H9 (cell line): ENCODE measurements around the gene ARHGAP22. TPM values are rescaled to one million over a fixed set of nuclear protein-coding genes. Genes with fewer than 3 reads are reported as not detected.

Source experiments
- DNase-seq: peaks from one replicate; pipeline ENCODE4 v3.0.0-alpha.2; 2017
- H2AFZ ChIP-seq: one replicate; pipeline ENCODE4 v1.6.1; 2013; ENCODE audit warnings: mild to moderate bottlenecking, low read length, control low read depth, moderate library complexity
- H2AK5ac ChIP-seq: 2 replicates; pipeline ENCODE4 v1.6.1; 2013; ENCODE audit warnings: low read length, control low read depth, mixed read lengths; ENCODE audit not compliant: insufficient read length
- H2BK120ac ChIP-seq: one replicate; pipeline ENCODE4 v1.6.1; 2013; ENCODE audit warnings: low read depth, mild to moderate bottlenecking, low read length, control low read depth, inconsistent platforms; ENCODE audit not compliant: poor library complexity, severe bottlenecking
- H2BK12ac ChIP-seq: 2 replicates; pipeline ENCODE4 v1.6.1; 2013; ENCODE audit warnings: low read length, control low read depth, mixed read lengths, low read depth; ENCODE audit not compliant: insufficient read length
- H2BK15ac ChIP-seq: 2 replicates; pipeline ENCODE4 v1.6.1; 2013; ENCODE audit warnings: low read depth, low read length, control low read depth
- H2BK20ac ChIP-seq: one replicate; pipeline ENCODE4 v1.6.1; 2013; ENCODE audit warnings: low read depth, mild to moderate bottlenecking, low read length, control low read depth, inconsistent platforms; ENCODE audit not compliant: poor library complexity, severe bottlenecking
- H2BK5ac ChIP-seq: 2 replicates; pipeline ENCODE4 v1.6.1; 2013; ENCODE audit warnings: low read length, control low read depth, mixed read lengths; ENCODE audit not compliant: insufficient read length
- H3K14ac ChIP-seq: 2 replicates; pipeline ENCODE4 v1.6.1; 2013; ENCODE audit warnings: low read length, control low read depth; ENCODE audit not compliant: insufficient read depth
- H3K18ac ChIP-seq: 2 replicates; pipeline ENCODE4 v1.6.1; 2013; ENCODE audit warnings: low read depth, mild to moderate bottlenecking, mixed read lengths, low read length, control low read depth; ENCODE audit not compliant: insufficient read length
- H3K23ac ChIP-seq: 2 replicates; pipeline ENCODE4 v1.6.1; 2013; ENCODE audit warnings: low read length, control low read depth, mixed read lengths, low read depth; ENCODE audit not compliant: insufficient read length
- H3K23me2 ChIP-seq: 2 replicates; pipeline ENCODE4 v1.6.1; 2013; ENCODE audit warnings: low read depth, mild to moderate bottlenecking, mixed read lengths, low read length, control low read depth; ENCODE audit not compliant: insufficient read length, poor library complexity, severe bottlenecking
- H3K27ac ChIP-seq: 2 replicates; pipeline ENCODE4 v1.5.1; 2013; ENCODE audit warnings: low read length, control low read depth, mixed read lengths, low read depth; ENCODE audit not compliant: insufficient read length
- H3K27me3 ChIP-seq: 2 replicates; pipeline ENCODE4 v1.6.1; 2013; ENCODE audit warnings: low read length, control low read depth, inconsistent platforms; ENCODE audit not compliant: insufficient read depth
- H3K4ac ChIP-seq: 2 replicates; pipeline ENCODE4 v1.6.1; 2013; ENCODE audit warnings: low read depth, mild to moderate bottlenecking, control low read depth, inconsistent platforms, low read length, moderate library complexity
- H3K4me1 ChIP-seq: 2 replicates; pipeline ENCODE4 v1.6.1; 2013; ENCODE audit warnings: low read length, control low read depth, inconsistent platforms; ENCODE audit not compliant: insufficient read depth
- H3K4me2 ChIP-seq: 2 replicates; pipeline ENCODE4 v1.6.1; 2013; ENCODE audit warnings: low read length, control low read depth, mixed read lengths; ENCODE audit not compliant: insufficient read length, insufficient read depth
- H3K56ac ChIP-seq: 2 replicates; pipeline ENCODE4 v1.6.1; 2013; ENCODE audit warnings: low read depth, mild to moderate bottlenecking, mixed read lengths, low read length, control low read depth; ENCODE audit not compliant: insufficient read length
- H3K79me1 ChIP-seq: 2 replicates; pipeline ENCODE4 v1.6.1; 2013; ENCODE audit warnings: low read depth, mild to moderate bottlenecking, moderate library complexity, low read length, control low read depth, inconsistent platforms; ENCODE audit not compliant: insufficient read depth, poor library complexity, severe bottlenecking
- H3K79me2 ChIP-seq: 2 replicates; pipeline ENCODE4 v1.6.1; 2013; ENCODE audit warnings: low read length, control low read depth, inconsistent platforms; ENCODE audit not compliant: insufficient read depth
- H3K9ac ChIP-seq: 2 replicates; pipeline ENCODE4 v1.6.1; 2013; ENCODE audit warnings: low read length, control low read depth, mixed read lengths; ENCODE audit not compliant: insufficient read length; ENCODE audit errors: extremely low read depth
- H3K9me3 ChIP-seq: one replicate; pipeline ENCODE4 v1.6.1; 2013; ENCODE audit warnings: low read depth, low read length, inconsistent platforms; ENCODE audit not compliant: control insufficient read depth
- H3T11ph ChIP-seq: one replicate; pipeline ENCODE4 v1.6.1; 2013; ENCODE audit warnings: mild to moderate bottlenecking, low read length, control low read depth, inconsistent platforms
- H4K20me1 ChIP-seq: one replicate; pipeline ENCODE4 v1.6.1; 2013; ENCODE audit not compliant: control insufficient read depth, insufficient read length, insufficient read depth
- H4K5ac ChIP-seq: 2 replicates; pipeline ENCODE4 v1.6.1; 2013; ENCODE audit warnings: low read depth, mild to moderate bottlenecking, mixed read lengths, low read length, control low read depth; ENCODE audit not compliant: insufficient read length
- H4K8ac ChIP-seq: replicated peaks from 2 replicates; pipeline ENCODE4 v1.6.1; 2013; ENCODE audit warnings: low read length, control low read depth, mixed read lengths, low read depth; ENCODE audit not compliant: insufficient read length
- H4K91ac ChIP-seq: 2 replicates; pipeline ENCODE4 v1.6.1; 2013; ENCODE audit warnings: low read depth, mild to moderate bottlenecking, moderate library complexity, mixed read lengths, low read length, control low read depth; ENCODE audit not compliant: insufficient read length
- H3K27ac Mint-ChIP-seq, 3 experiments: 2 replicates in 2 of 3; 3 replicates in 1 of 3; pipeline ENCODE4 v1.8.0; 2020 to 2021; ENCODE audit warnings: mixed read lengths in 3 of 3, mild to moderate bottlenecking in 1 of 3, moderate library complexity in 1 of 3
- H3K27me3 Mint-ChIP-seq: 2 replicates; pipeline ENCODE4 v1.8.0; 2021; ENCODE audit warnings: low read depth, mild to moderate bottlenecking, moderate library complexity, mixed read lengths
- H3K36me3 Mint-ChIP-seq, 3 experiments: 2 replicates in 2 of 3; 3 replicates in 1 of 3; pipeline ENCODE4 v1.8.0; 2020 to 2021; ENCODE audit warnings: low read depth in 3 of 3, mixed read lengths in 3 of 3; ENCODE audit not compliant: insufficient read depth in 1 of 3
- H3K4me1 Mint-ChIP-seq, 2 experiments: 2 replicates each; pipeline ENCODE4 v1.8.0; 2020; ENCODE audit warnings: mixed read lengths in 2 of 2
- H3K4me3 Mint-ChIP-seq, 2 experiments: 2 replicates in 1 of 2; 3 replicates in 1 of 2; pipeline ENCODE4 v1.8.0; 2020 to 2021; ENCODE audit warnings: mild to moderate bottlenecking in 2 of 2, mixed read lengths in 2 of 2, moderate library complexity in 1 of 2
- H3K9me3 Mint-ChIP-seq, 2 experiments: 2 replicates in 1 of 2; 3 replicates in 1 of 2; pipeline ENCODE4 v1.8.0; 2020; ENCODE audit warnings: mild to moderate bottlenecking in 2 of 2, mixed read lengths in 2 of 2, moderate library complexity in 1 of 2
- WGBS: extraction: QIAGEN DNeasy Blood & Tissue Kit; methylation state at CpG from one replicate; pipeline ENCODE4 v1.1.7; 2013; ENCODE audit warnings: missing lambda C conversion rate, low lambda C conversion rate, mixed read lengths; ENCODE audit not compliant: insufficient read length; ENCODE audit errors: extremely low coverage; 5-methylcytosine and 5-hydroxymethylcytosine counted together
- total RNA-seq: library from RNA; stranded (reverse); gene quantifications from 2 replicates; pipeline ENCODE4 v1.2.1, GENCODE V29; 2021
- TF ChIP-seq, protein P1 (sequence below): fragments of 200-600 bp; sonication (generic); conservative IDR thresholded peaks from 3 replicates; pipeline ENCODE4 v1.8.0; 2021; ENCODE audit warnings: antibody characterized with exemption, mild to moderate bottlenecking

ARHGAP22 gene
- total RNA-seq, 1 experiment from 2014 or later: 7.4 TPM

- peaks cover 65% of the 10 kb centered on the region for H3K27me3 Mint-ChIP-seq
- H3K4me1 Mint-ChIP-seq: peaks cover 18 to 19% of the 10 kb centered on the region in 2 experiments
- H3K4me3 Mint-ChIP-seq: no peak overlapping the region
- no peak overlapping the region for H3K23ac ChIP-seq
- H2AK5ac ChIP-seq: no peak overlapping the region
- no peaks in the 10 kb centered on the region for H3K9me3 ChIP-seq
- peaks cover 3% of the 10 kb centered on the region; the same call in 1 of the 2 replicates for H3K27me3 ChIP-seq
- TF ChIP-seq, protein P1, sequence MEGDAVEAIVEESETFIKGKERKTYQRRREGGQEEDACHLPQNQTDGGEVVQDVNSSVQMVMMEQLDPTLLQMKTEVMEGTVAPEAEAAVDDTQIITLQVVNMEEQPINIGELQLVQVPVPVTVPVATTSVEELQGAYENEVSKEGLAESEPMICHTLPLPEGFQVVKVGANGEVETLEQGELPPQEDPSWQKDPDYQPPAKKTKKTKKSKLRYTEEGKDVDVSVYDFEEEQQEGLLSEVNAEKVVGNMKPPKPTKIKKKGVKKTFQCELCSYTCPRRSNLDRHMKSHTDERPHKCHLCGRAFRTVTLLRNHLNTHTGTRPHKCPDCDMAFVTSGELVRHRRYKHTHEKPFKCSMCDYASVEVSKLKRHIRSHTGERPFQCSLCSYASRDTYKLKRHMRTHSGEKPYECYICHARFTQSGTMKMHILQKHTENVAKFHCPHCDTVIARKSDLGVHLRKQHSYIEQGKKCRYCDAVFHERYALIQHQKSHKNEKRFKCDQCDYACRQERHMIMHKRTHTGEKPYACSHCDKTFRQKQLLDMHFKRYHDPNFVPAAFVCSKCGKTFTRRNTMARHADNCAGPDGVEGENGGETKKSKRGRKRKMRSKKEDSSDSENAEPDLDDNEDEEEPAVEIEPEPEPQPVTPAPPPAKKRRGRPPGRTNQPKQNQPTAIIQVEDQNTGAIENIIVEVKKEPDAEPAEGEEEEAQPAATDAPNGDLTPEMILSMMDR: no peak
- no peak overlapping the region for H4K5ac ChIP-seq
- H3K23me2 ChIP-seq: peaks cover 5% of the 10 kb centered on the region
- no peak overlapping the region for H3K18ac ChIP-seq
- H3K4me1 ChIP-seq: no peaks in the 10 kb centered on the region
- no peak overlapping the region for H2BK20ac ChIP-seq
- H2BK12ac ChIP-seq: no peak overlapping the region
- no peaks in the 10 kb centered on the region for H3K36me3 Mint-ChIP-seq
- H3K79me1 ChIP-seq: no peaks in the 10 kb centered on the region
- no peak overlapping the region for H2BK120ac ChIP-seq
- no peak overlapping the region for H3K56ac ChIP-seq
- H2AFZ ChIP-seq: no peak overlapping the region
- no peaks in the 10 kb centered on the region for H4K20me1 ChIP-seq
- no peak overlapping the region for H4K91ac ChIP-seq
- H3K9ac ChIP-seq: no peak overlapping the region
- H3K27ac ChIP-seq: no peak overlapping the region
- H2BK15ac ChIP-seq: no peak overlapping the region
- no peak overlapping the region for H3K4me2 ChIP-seq
- no peak overlapping the region for H4K8ac ChIP-seq
- no peak overlapping the region for H3K27ac Mint-ChIP-seq
- H3K79me2 ChIP-seq: no peaks in the 10 kb centered on the region
- DNase-seq: no peak
- H2BK5ac ChIP-seq: no peak overlapping the region
- H3T11ph ChIP-seq: no peak overlapping the region
- no CpG with 5 or more reads among the region's 1 CpG for WGBS
- no peak overlapping the region for H3K4ac ChIP-seq
- no peaks in the 10 kb centered on the region for H3K9me3 Mint-ChIP-seq
- H3K14ac ChIP-seq: no peak overlapping the region
Measured at GRCh38 chr10:48601789-48602188, 3.1 kb downstream of the ARHGAP22 start.
